Lower lobe of right lung (tissue), 2 donors: ENCODE data around the gene CD82. TPM values are rescaled to one million over a fixed set of nuclear protein-coding genes. Genes with fewer than 3 reads are reported as not detected.

Source experiments
- ATAC-seq, 2 donors: fragments of 200-7000 bp; cut with Tn5 transposase; one replicate each; pipeline ENCODE4 v1.9.1; 2020 to 2022; ENCODE audit warnings: mild to moderate bottlenecking in 2 of 2, moderate library complexity in 2 of 2
- DNase-seq: peaks from one replicate; pipeline ENCODE4 v3.0.0-alpha.2; 2020
- H3K27ac ChIP-seq: fragments of 200-600 bp; one replicate; pipeline ENCODE4 v1.8.0; 2022
- H3K27me3 ChIP-seq: fragments of 200-600 bp; one replicate; pipeline ENCODE4 v1.8.0; 2022; ENCODE audit warnings: low read depth
- H3K36me3 ChIP-seq: fragments of 200-600 bp; one replicate; pipeline ENCODE4 v1.8.0; 2022; ENCODE audit warnings: mild to moderate bottlenecking
- H3K4me1 ChIP-seq: fragments of 200-600 bp; one replicate; pipeline ENCODE4 v1.8.0; 2022
- H3K4me3 ChIP-seq: fragments of 200-600 bp; one replicate; pipeline ENCODE4 v1.8.0; 2022; ENCODE audit warnings: mild to moderate bottlenecking
- H3K9me3 ChIP-seq: fragments of 200-600 bp; one replicate; pipeline ENCODE4 v1.8.0; 2022
- CTCF ChIP-seq: fragments of 200-600 bp; IDR thresholded peaks from one replicate; pipeline ENCODE4 v1.8.0; 2022; ENCODE audit warnings: antibody characterized with exemption, mild to moderate bottlenecking
- intact Hi-C: fragments of 100-400 bp; cut with DNase I; formaldehyde crosslinking; loops from one replicate; pipeline ENCODE4 v1.11.0; 2022
- total RNA-seq: library from RNA; stranded (reverse); fragmentation: NEBNext Ultra II Directional; extraction: Animal tissue kit (Norgen Biotek cat#: 25700); gene quantifications from one replicate; pipeline ENCODE4 v1.2.1, GENCODE V29; 2021
- donor health status: DM: no; HTN: yes; CAD: no; lungs with severe emphysema.

CD82 gene
- total RNA-seq, 1 donor from 2014 or later, result 129 TPM

GRCh38 chr11:44529895-44530412, 35.5 kb upstream of the CD82 start:
- intact Hi-C loops, result no loop called here
- no peaks in the 10 kb centered on the region for H3K36me3 ChIP-seq

GRCh38 chr11:44530413-44531115, 34.9 kb upstream of the CD82 start:
- no peak overlapping the region for H3K4me3 ChIP-seq
- peaks cover 3% of the 10 kb centered on the region for H3K27me3 ChIP-seq
- DNase-seq, result no peak
- no peak for TF ChIP-seq CTCF
- H3K36me3 ChIP-seq, result no peaks in the 10 kb centered on the region
- peak; percentile 57 to 67 for ATAC-seq
- H3K9me3 ChIP-seq, result no peaks in the 10 kb centered on the region
- intact Hi-C loops, result no loop called here
- H3K27ac ChIP-seq, result no peak overlapping the region
- no peaks in the 10 kb centered on the region for H3K4me1 ChIP-seq

More at GRCh38 chr11:44529895-44530412, 35.5 kb upstream of the CD82 start:
- no peak for TF ChIP-seq CTCF
- H3K27ac ChIP-seq, result no peak overlapping the region
- ATAC-seq (peak; percentile 39 to 52), DNase-seq (no peak)
- no peak overlapping the region for H3K4me3 ChIP-seq
- no peaks in the 10 kb centered on the region for H3K9me3 ChIP-seq
- no peaks in the 10 kb centered on the region for H3K4me1 ChIP-seq
- peaks cover 3% of the 10 kb centered on the region for H3K27me3 ChIP-seq

GRCh38 chr11:44531116-44531504, 34.4 kb upstream of the CD82 start:
- intact Hi-C loops, result no loop called here

GRCh38 chr11:44531636-44532035, 33.8 kb upstream of the CD82 start:
- Histone ChIP-seq H3K27ac (no peak overlapping the region), H3K9me3 (no peaks in the 10 kb centered on the region), H3K4me1 (no peaks in the 10 kb centered on the region), H3K4me3 (no peak overlapping the region), H3K27me3 (peaks cover 3% of the 10 kb centered on the region), H3K36me3 (no peaks in the 10 kb centered on the region)
- no peak for TF ChIP-seq CTCF
- intact Hi-C loops, result no loop called here
- no peak for DNase-seq
- no peak for ATAC-seq

More at GRCh38 chr11:44531116-44531504, 34.4 kb upstream of the CD82 start:
- H3K36me3 ChIP-seq, result no peaks in the 10 kb centered on the region
- peaks cover 3% of the 10 kb centered on the region for H3K27me3 ChIP-seq
- no peak for DNase-seq
- no peak for TF ChIP-seq CTCF
- no peak overlapping the region for H3K27ac ChIP-seq
- ATAC-seq, result no peak
- no peaks in the 10 kb centered on the region for H3K9me3 ChIP-seq
- H3K4me1 ChIP-seq, result no peaks in the 10 kb centered on the region
- H3K4me3 ChIP-seq, result no peak overlapping the region

- Histone ChIP-seq H3K4me1 (no peaks in the 10 kb centered on the region), H3K9me3 (no peaks in the 10 kb centered on the region), H3K27me3 (peaks cover 3% of the 10 kb centered on the region), H3K36me3 (no peaks in the 10 kb centered on the region), H3K27ac (no peak overlapping the region), H3K4me3 (no peak overlapping the region)
- DNase-seq (no peak), ATAC-seq (no peak)
- intact Hi-C loops, result no loop called here
- no peak for TF ChIP-seq CTCF
Measured at GRCh38 chr11:44532809-44533208, 32.7 kb upstream of the CD82 start.
